Measurements from ENCODE around the gene ATP2B1.
"Not testable (repeated sequence)": the region's sequence is repeated elsewhere in the genome, so short reads cannot be mapped to it uniquely, and the experiment has no call there.

The ATP2B1 gene

GRCh38 chr12:89708565-89709156, at the start of gene ATP2B1:
TSS of gene ATP2B1 (minus strand) at chr12:89708838. CDS start at chr12:89655886, 52,952 bp downstream.
- peak; percentile 89 for DNase-seq

- DNase-seq, result not testable (repeated sequence)
Measured at GRCh38 chr12:89757987-89758386, 49.3 kb upstream of the ATP2B1 start.

- peak; percentile 97 for DNase-seq
Measured at GRCh38 chr12:89756585-89757398, 48.2 kb upstream of the ATP2B1 start.

- no peak for DNase-seq
Measured at GRCh38 chr12:89756194-89756584, 47.6 kb upstream of the ATP2B1 start.

GRCh38 chr12:89753997-89754396, 45.4 kb upstream of the ATP2B1 start:
- no peak for DNase-seq

GRCh38 chr12:89752341-89752740, 43.7 kb upstream of the ATP2B1 start:
- DNase-seq, result no peak

- DNase-seq, result peak; percentile 86
Measured at GRCh38 chr12:89750389-89751351, 42.0 kb upstream of the ATP2B1 start.

GRCh38 chr12:89748791-89749190, 40.2 kb upstream of the ATP2B1 start:
- no peak for DNase-seq

- no peak for DNase-seq
Measured at GRCh38 chr12:89745286-89745685, 36.6 kb upstream of the ATP2B1 start.

- DNase-seq, result no peak
Measured at GRCh38 chr12:89742337-89743022, 33.8 kb upstream of the ATP2B1 start.

GRCh38 chr12:89740943-89741342, 32.3 kb upstream of the ATP2B1 start:
- DNase-seq, result no peak

- no peak for DNase-seq
Measured at GRCh38 chr12:89736995-89737394, 28.4 kb upstream of the ATP2B1 start.

- DNase-seq, result peak; percentile 95
Measured at GRCh38 chr12:89733579-89734201, 25.1 kb upstream of the ATP2B1 start.

GRCh38 chr12:89732522-89732921, 23.9 kb upstream of the ATP2B1 start:
- no peak for DNase-seq

GRCh38 chr12:89731614-89732013, 23.0 kb upstream of the ATP2B1 start:
- DNase-seq, result peak; percentile 80

GRCh38 chr12:89731089-89731488, 22.5 kb upstream of the ATP2B1 start:
- DNase-seq, result peak; percentile 70

GRCh38 chr12:89729946-89730459, 21.4 kb upstream of the ATP2B1 start:
- DNase-seq, result no peak

- DNase-seq, result no peak
Measured at GRCh38 chr12:89723276-89723675, 14.6 kb upstream of the ATP2B1 start.

GRCh38 chr12:89721291-89721987, 12.8 kb upstream of the ATP2B1 start:
- no peak for DNase-seq

GRCh38 chr12:89717759-89718523, 9.3 kb upstream of the ATP2B1 start:
- no peak for DNase-seq
